ENCODE measurements around the gene PTPRN2.

DNA sequence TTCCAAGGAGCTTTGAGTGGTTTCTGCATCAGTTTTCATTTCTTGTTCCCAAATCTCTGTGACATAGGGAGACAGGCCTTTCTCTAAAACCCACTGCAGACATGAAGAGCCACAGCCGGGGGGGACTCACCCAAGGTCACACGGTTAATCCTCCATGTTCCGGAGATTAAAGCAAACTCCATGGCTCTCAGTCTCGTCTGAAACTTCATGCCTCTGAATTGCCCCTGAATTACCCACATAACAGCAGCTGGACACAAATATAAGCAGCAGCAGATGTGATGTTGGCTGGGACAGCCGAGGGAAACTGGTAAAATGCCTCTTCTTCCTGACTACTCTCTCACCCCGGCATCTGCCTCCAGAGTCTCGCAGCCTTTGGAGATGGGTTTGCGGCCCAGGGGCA lies 848.6 kb downstream of the PTPRN2 start:
- no peak for TF ChIP-seq EZH2 (IDR thresholded peaks at IDR 0.05; ENCODE audit: low read depth, low read length, severe bottlenecking)
- TF ChIP-seq, protein P1, sequence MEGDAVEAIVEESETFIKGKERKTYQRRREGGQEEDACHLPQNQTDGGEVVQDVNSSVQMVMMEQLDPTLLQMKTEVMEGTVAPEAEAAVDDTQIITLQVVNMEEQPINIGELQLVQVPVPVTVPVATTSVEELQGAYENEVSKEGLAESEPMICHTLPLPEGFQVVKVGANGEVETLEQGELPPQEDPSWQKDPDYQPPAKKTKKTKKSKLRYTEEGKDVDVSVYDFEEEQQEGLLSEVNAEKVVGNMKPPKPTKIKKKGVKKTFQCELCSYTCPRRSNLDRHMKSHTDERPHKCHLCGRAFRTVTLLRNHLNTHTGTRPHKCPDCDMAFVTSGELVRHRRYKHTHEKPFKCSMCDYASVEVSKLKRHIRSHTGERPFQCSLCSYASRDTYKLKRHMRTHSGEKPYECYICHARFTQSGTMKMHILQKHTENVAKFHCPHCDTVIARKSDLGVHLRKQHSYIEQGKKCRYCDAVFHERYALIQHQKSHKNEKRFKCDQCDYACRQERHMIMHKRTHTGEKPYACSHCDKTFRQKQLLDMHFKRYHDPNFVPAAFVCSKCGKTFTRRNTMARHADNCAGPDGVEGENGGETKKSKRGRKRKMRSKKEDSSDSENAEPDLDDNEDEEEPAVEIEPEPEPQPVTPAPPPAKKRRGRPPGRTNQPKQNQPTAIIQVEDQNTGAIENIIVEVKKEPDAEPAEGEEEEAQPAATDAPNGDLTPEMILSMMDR (IDR thresholded peaks at IDR 0.05; ENCODE audit: control extremely low read depth in 1 of 3, insufficient read depth in 1 of 3, low read depth in 1 of 3, low read length in 3 of 3), result no peak
- TF ChIP-seq, protein P2, sequence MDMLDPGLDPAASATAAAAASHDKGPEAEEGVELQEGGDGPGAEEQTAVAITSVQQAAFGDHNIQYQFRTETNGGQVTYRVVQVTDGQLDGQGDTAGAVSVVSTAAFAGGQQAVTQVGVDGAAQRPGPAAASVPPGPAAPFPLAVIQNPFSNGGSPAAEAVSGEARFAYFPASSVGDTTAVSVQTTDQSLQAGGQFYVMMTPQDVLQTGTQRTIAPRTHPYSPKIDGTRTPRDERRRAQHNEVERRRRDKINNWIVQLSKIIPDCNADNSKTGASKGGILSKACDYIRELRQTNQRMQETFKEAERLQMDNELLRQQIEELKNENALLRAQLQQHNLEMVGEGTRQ (IDR thresholded peaks at IDR 0.05; ENCODE audit: low read length), result no peak
- TF ChIP-seq YY1 (IDR thresholded peaks at IDR 0.05; ENCODE audit: low read depth, low read length), result no peak
- TF ChIP-seq EP300 (IDR thresholded peaks at IDR 0.05; ENCODE audit: borderline replicate concordance in 1 of 2, low read depth in 2 of 2, low read length in 2 of 2), result no peak
- TF ChIP-seq CREB1 (IDR thresholded peaks at IDR 0.05), result no peak
- no peak for TF ChIP-seq POLR2A (IDR thresholded peaks at IDR 0.05; ENCODE audit: control extremely low read depth in 1 of 2, low read depth in 2 of 2, low read length in 2 of 2)
- no peak for TF ChIP-seq GTF2F1 (IDR thresholded peaks at IDR 0.05; ENCODE audit: borderline replicate concordance, low read depth, low read length)

Measured in H1 (cell line).